A549 (cell line): ENCODE data around the gene SKOR2. TPM values are rescaled to one million over a fixed set of nuclear protein-coding genes. Genes with fewer than 3 reads are reported as not detected.

Experiments
- ATAC-seq, 2 experiments: fragments of 200-7000 bp in 1 of 2; fragments of >200 bp in 1 of 2; cut with Nextera tagmentation in 1 of 2; cut with Tn5 transposase in 1 of 2; 3 replicates each; pipeline versions ENCODE4 v1.8.0 to v1.9.1; 2018 to 2020; ENCODE audit warnings: mild to moderate bottlenecking in 1 of 2, moderate library complexity in 1 of 2
- CTCF ChIA-PET: fragments of 300-600 bp; sonication (Branson Sonifier 250); formaldehyde crosslinking; extraction: SDS; loops from one replicate; lab custom pipeline; 2021; ENCODE audit warnings: antibody characterized with exemption, inconsistent platforms; lab: Yijun Ruan, JAX
- POLR2A ChIA-PET: fragments of 350-600 bp; formaldehyde crosslinking; extraction: SDS; loops from one replicate; lab custom pipeline; 2021; ENCODE audit warnings: antibody characterized with exemption, inconsistent platforms; lab: Yijun Ruan, JAX
- DNase-seq, 2 experiments: peaks; one replicate each; pipeline versions ENCODE4 v3.0.0 to v3.0.0-alpha.2; 2011 to 2016; ENCODE audit warnings: low read depth in 1 of 2, low spot score in 1 of 2
- FAIRE-seq: peaks from 2 replicates; lab custom pipeline; 2011; peaks lifted over from hg19 to GRCh38; lab: Jason Lieb, UNC
- H3K27ac ChIP-seq, 2 experiments: fragments of >200 bp; sonication (Bioruptor Twin); formaldehyde crosslinking; 3 replicates each; pipeline ENCODE4 v1.5.1; 2016 to 2017
- H3K4me1 ChIP-seq: fragments of >200 bp; sonication (Bioruptor Twin); formaldehyde crosslinking; 3 replicates; pipeline ENCODE4 v1.6.1; 2016
- H3K4me2 ChIP-seq: fragments of >200 bp; sonication (Bioruptor Twin); formaldehyde crosslinking; 3 replicates; pipeline ENCODE4 v1.6.1; 2016
- H3K4me3 ChIP-seq: fragments of >200 bp; sonication (Bioruptor Twin); formaldehyde crosslinking; 3 replicates; pipeline ENCODE4 v1.5.1; 2016
- H3K9me3 ChIP-seq: fragments of >200 bp; sonication (Bioruptor Twin); formaldehyde crosslinking; 3 replicates; pipeline ENCODE4 v1.6.1; 2016
- ATOH8 ChIP-seq: fragments of 250-450 bp; sonication (Bioruptor Pico); IDR thresholded peaks from 2 replicates; pipeline ENCODE4 v1.5.0; 2020; ENCODE audit warnings: low read depth, mild to moderate bottlenecking, moderate library complexity
- BHLHE40 ChIP-seq: IDR thresholded peaks from 2 replicates; pipeline ENCODE4 v1.6.1; 2012; ENCODE audit warnings: low read depth, low read length, inconsistent platforms
- CHD2 ChIP-seq: fragments of 150-350 bp; IDR thresholded peaks from 2 replicates; pipeline ENCODE4 v1.6.1; 2014; ENCODE audit warnings: low read length; ENCODE audit not compliant: partially characterized antibody
- CHD4 ChIP-seq: fragments of 200-600 bp; sonication (generic); IDR thresholded peaks from 2 replicates; pipeline ENCODE4 v1.6.1; 2016; ENCODE audit warnings: antibody characterized with exemption, mild to moderate bottlenecking, borderline replicate concordance
- FOXS1 ChIP-seq: fragments of 250-450 bp; sonication (Bioruptor Pico); IDR thresholded peaks from 2 replicates; pipeline ENCODE4 v1.5.0; 2020; ENCODE audit warnings: mild to moderate bottlenecking, moderate library complexity
- HDAC2 ChIP-seq: fragments of 200-600 bp; sonication (generic); IDR thresholded peaks from 2 replicates; pipeline ENCODE4 v1.6.1; 2016
- HEYL ChIP-seq: fragments of 250-450 bp; sonication (Bioruptor Pico); IDR thresholded peaks from 2 replicates; pipeline ENCODE4 v1.8.0; 2021; ENCODE audit warnings: mild to moderate bottlenecking, moderate library complexity
- HOXA7 ChIP-seq: fragments of 250-450 bp; sonication (Bioruptor Pico); IDR thresholded peaks from 2 replicates; pipeline ENCODE4 v1.5.0; 2020; ENCODE audit warnings: mild to moderate bottlenecking, moderate library complexity
- HOXB13 ChIP-seq: fragments of 250-450 bp; sonication (Bioruptor Pico); IDR thresholded peaks from 2 replicates; pipeline ENCODE4 v1.5.0; 2020; ENCODE audit warnings: low read depth, mild to moderate bottlenecking, moderate library complexity
- JUN ChIP-seq, 2 experiments: fragments of >200 bp; sonication (Bioruptor Twin); formaldehyde crosslinking; IDR thresholded peaks; 2 replicates in 1 of 2; 3 replicates in 1 of 2; pipeline ENCODE4 v1.6.1; 2016 to 2017
- JUNB ChIP-seq: fragments of >200 bp; sonication (Bioruptor Twin); formaldehyde crosslinking; IDR thresholded peaks from 2 replicates; pipeline ENCODE4 v1.6.1; 2016
- KDM1A ChIP-seq: fragments of 200-600 bp; sonication (generic); IDR thresholded peaks from 2 replicates; pipeline ENCODE4 v1.6.1; 2016; ENCODE audit warnings: low read depth, mild to moderate bottlenecking
- KDM5A ChIP-seq: fragments of 200-600 bp; sonication (generic); IDR thresholded peaks from 2 replicates; pipeline ENCODE4 v1.6.1; 2016; ENCODE audit warnings: antibody characterized with exemption, mild to moderate bottlenecking
- MAFK ChIP-seq: fragments of 450-650 bp; IDR thresholded peaks from 2 replicates; pipeline ENCODE4 v1.6.1; 2014; ENCODE audit not compliant: partially characterized antibody
- MAX ChIP-seq: IDR thresholded peaks from 2 replicates; pipeline ENCODE4 v1.6.1; 2012
- NFE2L2 ChIP-seq: fragments of 150-350 bp; conservative IDR thresholded peaks from 2 replicates; pipeline ENCODE4 v1.6.1; 2014; ENCODE audit warnings: low read length
- NR3C1 ChIP-seq: fragments of >200 bp; sonication (Bioruptor Twin); formaldehyde crosslinking; IDR thresholded peaks from 3 replicates; pipeline ENCODE4 v1.6.1; 2017
- PBX3 ChIP-seq: IDR thresholded peaks from 2 replicates; pipeline ENCODE4 v1.6.1; 2012
- POLR2A ChIP-seq: IDR thresholded peaks from 2 replicates; pipeline ENCODE4 v1.6.1; 2012; ENCODE audit warnings: mild to moderate bottlenecking, low read length
- POLR2AphosphoS2 ChIP-seq: conservative IDR thresholded peaks from 2 replicates; pipeline ENCODE4 v1.6.1; 2012; ENCODE audit warnings: low read length, improper control_type of control experiment, inconsistent platforms
- RARB ChIP-seq: fragments of 250-450 bp; sonication (Bioruptor Pico); IDR thresholded peaks from 2 replicates; pipeline ENCODE4 v1.8.0; 2021; ENCODE audit warnings: mild to moderate bottlenecking, moderate library complexity
- REST ChIP-seq: fragments of 200-600 bp; sonication (generic); IDR thresholded peaks from 2 replicates; pipeline ENCODE4 v1.6.1; 2016; ENCODE audit warnings: antibody characterized with exemption, mild to moderate bottlenecking, moderate library complexity
- USF2 ChIP-seq: fragments of 450-650 bp; IDR thresholded peaks from 2 replicates; pipeline ENCODE4 v1.6.1; 2014; ENCODE audit warnings: antibody characterized with exemption
- ZC3H11A ChIP-seq: fragments of 450-650 bp; IDR thresholded peaks from 2 replicates; pipeline ENCODE4 v1.6.1; 2014; ENCODE audit warnings: antibody characterized with exemption, mild to moderate bottlenecking
- WGBS: methylation state at CpG from one replicate; pipeline ENCODE4 v1.1.6; 2017; ENCODE audit errors: missing lambda C conversion rate; 5-methylcytosine and 5-hydroxymethylcytosine counted together
- polyA plus RNA-seq, 4 experiments: library from polyadenylated mRNA; depleted of rRNA in 3 of 4; stranded (reverse); fragments of >200 nt; fragmentation: RNase III in 1 of 4; extraction: RNeasy Plus Mini Kit Qiagen cat#74134 plus additional on column Dnase treatment in 1 of 4; gene quantifications; 2 replicates in 3 of 4; 3 replicates in 1 of 4; pipeline ENCODE4 v1.2.3, GENCODE V29; 2011 to 2017

The SKOR2 gene
- polyA plus RNA-seq, 2 of the 4 experiments (the other 2 are of a cell fraction): not detected

- ChIA-PET POLR2A (no interaction called here), CTCF (no interaction called here)
- no peak for FAIRE-seq
- Histone ChIP-seq H3K9me3 (peaks cover 4% of the 10 kb centered on the region; the same call in 1 of the 3 replicates), H3K4me2 (no peak overlapping the region), H3K4me3 (no peak overlapping the region), H3K27ac (no peak overlapping the region), H3K4me1 (no peaks in the 10 kb centered on the region)
- no peak for ATAC-seq
- TF ChIP-seq PBX3 (no peak), POLR2AphosphoS2 (no peak), USF2 (no peak), MAX (no peak), CHD4 (no peak), ATOH8 (CRISPR knock-in tag) (no peak), MAFK (no peak), NFE2L2 (no peak), REST (no peak), HDAC2 (no peak), HOXA7 (CRISPR knock-in tag) (no peak)
- no peak for DNase-seq
- 57% methylated on average over 3 of the region's 3 CpGs for WGBS
These were observed 70.7 kb downstream of the SKOR2 start for GRCh38 chr18:47180765-47181164.

- Histone ChIP-seq H3K4me1 (peaks cover 6% of the 10 kb centered on the region), H3K9me3 (peaks cover 2% of the 10 kb centered on the region; the same call in 1 of the 3 replicates), H3K4me2 (no peak overlapping the region), H3K27ac (no peak overlapping the region), H3K4me3 (no peak overlapping the region)
- TF ChIP-seq NR3C1 (no peak), ZC3H11A (no peak), REST (no peak), KDM5A (no peak), JUN (IDR thresholded peaks at IDR 0.05) (no peak), RARB (no peak), POLR2A (no peak), HEYL (CRISPR knock-in tag) (no peak), BHLHE40 (no peak), FOXS1 (CRISPR knock-in tag) (no peak), KDM1A (no peak), CHD2 (no peak), HOXB13 (CRISPR knock-in tag) (no peak), JUNB (no peak)
- ChIA-PET CTCF (no interaction called here), POLR2A (no interaction called here)
- WGBS: 77% methylated on average over 4 of the region's 4 CpGs
- ATAC-seq: no peak
- FAIRE-seq: no peak
- no peak for DNase-seq
These were observed 71.9 kb downstream of the SKOR2 start for GRCh38 chr18:47179520-47179919.
